NCI-H1105 treated with DMSO at 0.1 percent for 48 hours (cell line): ENCODE results near the gene C3orf49.

Experiments
- DNase-seq: peaks from one replicate; lab custom pipeline; 2025; lab: John Stamatoyannopoulos, UW

Gene C3orf49

DNA sequence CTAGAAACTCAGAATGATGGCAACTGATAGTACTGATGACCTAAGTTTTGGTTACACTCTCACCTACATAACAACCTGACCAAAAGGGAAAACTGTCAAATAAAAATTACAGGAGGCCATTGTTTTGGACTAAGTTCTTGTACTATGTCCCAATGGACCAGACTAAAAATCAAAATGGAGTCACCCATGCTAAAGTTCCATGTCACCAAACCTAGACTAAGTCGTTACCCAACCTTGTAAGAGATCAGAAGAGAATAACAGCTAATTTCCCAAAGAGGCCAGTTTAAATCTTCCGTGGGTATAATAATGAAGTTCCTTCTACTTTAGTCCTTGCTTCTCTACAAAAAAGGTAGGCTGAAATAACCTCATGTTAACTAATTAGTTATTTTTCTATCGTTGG, 32.2 kb downstream of the C3orf49 start:
- DNase-seq: no peak

GRCh38 chr3:63853106-63853505, 34.0 kb downstream of the C3orf49 start:
- DNase-seq: no peak

DNA sequence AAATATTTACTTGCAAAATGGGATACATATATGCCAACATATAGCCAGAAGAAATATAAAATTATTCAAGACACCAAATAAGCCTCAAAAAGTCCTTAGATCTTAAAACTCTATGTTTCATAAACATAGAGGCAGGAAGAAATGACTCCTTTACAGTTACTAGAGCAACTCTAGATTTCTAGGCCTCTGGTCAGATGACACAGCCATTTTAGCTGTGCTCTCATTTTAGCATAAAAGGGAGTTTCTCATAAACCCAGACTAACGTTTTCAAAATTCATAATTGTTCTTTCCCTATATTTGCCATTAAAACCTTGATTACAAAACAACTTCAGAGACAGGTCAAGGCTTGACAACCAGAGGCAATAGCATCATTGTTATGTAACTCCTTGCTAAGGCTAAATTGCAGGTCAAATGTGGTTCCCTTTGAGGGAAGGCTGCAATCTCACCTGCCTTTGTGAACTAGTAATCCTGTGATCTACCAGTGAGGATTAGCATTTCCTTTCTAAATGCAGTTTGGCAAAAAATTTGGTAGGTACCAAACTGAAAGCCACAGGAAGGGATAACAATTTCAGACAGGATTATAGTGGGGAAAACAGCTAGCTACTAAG, 36.3 kb downstream of the C3orf49 start:
- DNase-seq: no peak

DNA sequence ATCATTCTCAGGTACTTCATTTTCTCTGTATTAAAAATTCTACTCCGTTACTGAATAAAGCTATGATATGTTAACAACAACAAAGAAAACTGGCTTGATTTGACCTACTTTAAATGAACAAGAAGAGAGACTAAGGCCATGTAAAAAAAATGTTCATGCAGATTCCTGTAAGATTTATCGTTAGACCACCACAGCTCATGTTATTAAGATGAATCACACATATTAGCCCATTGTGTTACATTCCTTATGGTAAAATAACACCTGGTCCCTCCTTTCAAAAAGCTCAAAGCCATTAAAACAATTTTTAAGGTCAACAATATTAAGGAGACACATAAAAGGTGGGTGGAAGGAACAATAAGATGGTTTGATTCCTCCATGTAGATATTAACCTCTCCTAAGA, 38.2 kb downstream of the C3orf49 start:
- DNase-seq: no peak

- no peak for DNase-seq
These were observed 41.7 kb downstream of the C3orf49 start for GRCh38 chr3:63860776-63861175.

DNA sequence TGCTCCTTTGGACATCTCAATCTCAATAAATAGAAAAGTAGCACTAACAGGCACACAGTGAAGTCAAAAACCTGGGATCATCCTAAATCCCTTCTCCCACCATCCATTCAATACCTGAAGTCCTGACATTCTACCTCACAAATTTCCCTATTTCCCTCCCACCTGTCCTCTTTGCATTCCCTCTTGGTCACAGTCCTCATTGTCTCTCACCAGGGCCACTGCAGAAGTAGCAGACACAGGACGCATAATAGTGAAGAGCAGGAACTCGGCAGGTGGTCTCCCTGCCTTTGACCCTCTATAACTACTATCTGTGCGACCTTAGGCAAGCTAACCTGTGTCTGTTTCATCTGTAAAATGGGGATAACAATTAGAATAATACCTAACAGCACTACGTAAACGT, 42.2 kb downstream of the C3orf49 start:
- no peak for DNase-seq

DNA sequence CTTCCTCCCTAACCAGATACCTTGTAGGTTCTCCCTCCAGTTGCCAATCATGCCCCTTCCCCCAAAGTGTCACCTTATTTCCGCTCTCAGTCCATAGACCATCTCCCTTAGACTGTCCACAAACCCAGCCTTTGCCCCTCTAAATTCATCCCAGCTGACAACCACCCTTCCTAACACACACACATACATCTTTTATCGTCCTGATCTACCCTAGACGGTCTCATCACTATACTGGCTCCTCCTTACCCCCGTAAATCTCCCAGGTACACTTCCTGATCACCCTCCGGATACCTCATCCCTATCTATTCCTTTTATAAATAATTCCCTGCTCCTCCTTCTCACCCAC, 43.7 kb downstream of the C3orf49 start:
- DNase-seq: no peak

DNA sequence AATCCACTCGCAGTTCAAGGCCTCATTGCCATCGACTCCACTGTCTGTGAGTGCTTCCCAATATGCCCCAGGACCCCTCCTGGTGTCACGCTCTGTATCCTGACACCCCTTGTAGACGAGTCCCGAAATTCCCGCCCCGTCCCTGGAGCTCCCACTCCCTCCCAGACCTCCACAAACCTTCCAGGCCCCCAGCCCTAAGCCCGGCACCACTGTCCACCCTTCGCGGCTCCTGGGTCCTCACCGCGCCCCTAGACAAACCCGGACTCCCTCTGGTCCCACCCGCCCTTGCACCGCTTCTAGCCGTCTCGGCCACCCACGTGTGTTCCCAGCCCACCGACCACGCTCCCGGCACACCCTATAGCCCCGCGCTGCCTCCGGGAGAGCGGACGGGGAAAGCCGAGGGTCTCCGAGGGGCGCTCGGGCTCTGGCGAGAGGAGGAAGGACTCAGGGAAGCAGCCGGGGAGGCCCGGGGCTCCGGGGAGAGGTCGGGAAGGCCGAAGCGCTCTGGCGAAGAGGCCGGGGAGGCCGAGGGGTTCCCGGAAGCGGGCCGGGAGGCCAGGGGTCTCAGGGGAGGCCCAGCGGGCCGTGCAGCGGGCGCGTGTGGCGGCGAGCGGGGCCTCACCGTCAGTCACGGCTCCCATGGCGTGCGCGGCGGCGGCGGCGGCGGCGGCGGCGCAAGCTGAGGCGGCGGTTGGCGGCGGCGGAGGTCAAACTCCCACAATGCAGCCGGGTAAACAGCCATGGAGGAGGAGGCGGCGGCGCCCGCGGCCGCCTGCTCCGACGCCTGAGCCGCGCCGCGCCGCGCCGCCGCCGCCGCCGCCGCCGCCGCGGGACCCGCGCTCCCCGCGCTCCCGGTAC, 44.3 kb downstream of the C3orf49 start, which contains the start of the genes ATXN7 and THOC7:
Gene ATXN7 (plus strand): TSS at position 718 of the 858 bp plus-strand sequence. CDS start 48,732 bp downstream, outside the sequence.
Gene THOC7 (minus strand): TSS at position 656 of the 858 bp plus-strand sequence. CDS start 15 bp downstream, at position 641.
- DNase-seq: peak; percentile 9

- DNase-seq: no peak
These were observed 45.2 kb downstream of the C3orf49 start for GRCh38 chr3:63864008-63864964.

DNA sequence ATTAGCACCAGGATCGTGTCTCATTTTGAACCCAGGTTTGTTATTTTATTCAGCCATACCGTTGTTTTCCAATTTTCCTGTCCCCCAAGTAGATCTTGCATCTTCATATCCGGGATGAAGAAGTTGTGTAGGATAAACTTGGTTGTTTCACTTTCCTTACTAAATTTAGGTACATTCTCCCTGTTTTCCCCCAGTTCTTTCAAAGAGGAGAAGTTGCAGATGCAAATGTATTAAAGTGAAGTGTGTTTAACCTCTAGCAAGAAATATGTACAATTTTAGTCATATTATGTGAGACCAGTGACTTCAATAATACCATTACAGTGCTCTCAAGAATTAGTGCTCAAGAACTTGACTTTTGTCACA, 45.8 kb downstream of the C3orf49 start:
- DNase-seq: no peak

DNA sequence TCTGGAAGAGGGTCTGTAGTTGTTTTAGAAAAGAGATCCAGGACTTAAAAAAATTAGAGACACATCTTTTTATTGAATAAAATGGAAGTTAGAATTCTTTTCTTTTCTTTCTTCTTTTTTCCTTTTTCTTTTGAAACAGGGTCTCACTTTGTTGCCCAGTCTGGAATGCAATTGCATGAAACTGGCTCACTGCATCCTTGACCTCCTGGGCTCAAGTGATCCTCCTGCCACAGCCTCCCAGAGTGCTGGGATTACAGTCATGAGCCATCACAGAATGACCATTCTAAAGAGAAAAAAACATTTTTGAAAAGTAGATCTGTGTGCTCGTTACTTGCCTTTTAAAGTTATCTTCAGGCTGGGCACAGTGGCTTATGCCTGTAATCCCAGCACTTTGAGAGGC, 48.1 kb downstream of the C3orf49 start:
- no peak for DNase-seq

DNA sequence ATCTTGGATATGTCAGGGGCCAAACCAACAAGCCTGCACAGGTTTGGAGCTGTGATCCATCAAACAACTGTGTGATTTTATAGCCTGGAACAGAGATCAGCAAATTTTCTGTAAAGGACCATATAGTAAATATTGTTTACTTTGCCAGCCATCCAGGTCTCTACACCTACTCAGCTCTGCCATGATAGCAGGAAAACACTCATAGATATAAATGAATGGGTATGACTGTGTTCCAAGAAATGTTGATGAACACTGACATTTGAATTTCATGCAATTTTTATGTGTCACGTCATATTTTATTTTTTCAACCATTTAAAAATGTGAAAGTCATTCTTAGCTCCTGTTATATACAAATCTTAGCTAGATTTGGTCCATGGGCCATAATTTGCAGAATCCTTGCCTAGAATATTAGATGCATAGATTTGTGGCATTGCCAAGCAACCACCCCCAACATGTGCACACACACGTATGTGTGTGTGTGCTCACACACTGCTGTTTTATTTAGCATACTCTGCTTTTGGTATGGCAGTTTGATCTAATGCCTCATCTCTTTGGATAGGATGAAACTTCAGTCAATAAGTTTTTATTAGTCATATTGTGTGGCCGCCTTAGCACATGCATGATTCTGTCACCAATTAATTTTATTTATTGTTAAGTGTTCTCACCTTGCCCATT, 51.0 kb downstream of the C3orf49 start:
- DNase-seq: no peak

GRCh38 chr3:63870615-63871005, 51.5 kb downstream of the C3orf49 start:
- no peak for DNase-seq

GRCh38 chr3:63872135-63872924, 53.2 kb downstream of the C3orf49 start:
- no peak for DNase-seq

GRCh38 chr3:63874769-63875168, 55.7 kb downstream of the C3orf49 start:
- no peak for DNase-seq

DNA sequence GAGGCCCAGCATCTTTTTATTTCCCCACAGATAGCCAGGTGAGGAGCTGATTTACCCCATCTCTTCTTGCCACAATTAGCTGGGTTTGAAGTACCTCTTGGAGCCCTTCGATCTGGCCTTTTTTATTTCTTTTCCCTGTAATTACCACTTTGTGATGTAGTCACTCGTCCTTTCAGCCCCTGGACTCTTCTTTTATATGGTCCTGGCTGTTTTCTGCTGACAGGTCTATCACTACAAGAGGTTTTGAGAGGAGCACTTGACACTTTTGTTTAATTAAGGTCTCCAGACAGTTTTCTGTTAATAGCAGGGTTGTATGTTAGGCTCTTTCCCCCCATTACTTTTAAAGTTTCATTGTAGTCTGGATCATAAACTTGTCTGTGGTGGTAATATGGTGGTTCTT, 56.4 kb downstream of the C3orf49 start:
- peak; percentile 88 for DNase-seq

GRCh38 chr3:63876260-63876659, 57.2 kb downstream of the C3orf49 start:
- DNase-seq: no peak

DNA sequence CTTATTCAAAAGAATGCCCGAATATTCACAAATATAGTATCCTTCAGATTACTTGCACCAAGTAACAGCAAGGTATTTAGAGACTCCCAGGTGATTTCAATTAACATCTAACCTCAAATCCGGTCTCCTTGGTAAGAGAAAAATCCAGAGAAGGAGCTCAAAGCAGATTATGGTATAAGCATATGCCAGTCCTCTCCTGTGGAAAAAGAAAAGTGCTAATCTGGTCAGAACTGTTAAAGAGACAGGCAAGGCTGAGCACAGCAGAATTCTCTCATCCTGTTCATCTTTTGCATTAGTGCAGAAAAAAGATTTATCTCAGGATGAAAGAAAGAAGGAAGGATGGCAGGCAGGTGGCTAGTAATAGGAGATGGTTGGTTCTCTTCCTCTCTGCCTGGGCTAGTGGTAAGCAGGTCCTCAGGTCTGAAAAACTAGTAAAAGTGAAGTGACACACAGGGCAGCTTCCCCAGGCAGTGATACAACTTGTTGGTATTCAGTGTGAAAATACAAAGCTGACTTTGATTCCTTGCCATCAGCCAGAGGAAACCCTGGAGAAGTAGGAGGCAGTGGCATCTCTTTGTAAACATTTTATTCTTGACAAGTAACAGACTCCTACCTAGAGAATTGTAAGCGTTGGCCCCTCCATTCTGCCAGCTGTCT, 58.8 kb downstream of the C3orf49 start:
- DNase-seq: no peak

- no peak for DNase-seq
These were observed 59.4 kb downstream of the C3orf49 start for GRCh38 chr3:63878394-63879060.

DNA sequence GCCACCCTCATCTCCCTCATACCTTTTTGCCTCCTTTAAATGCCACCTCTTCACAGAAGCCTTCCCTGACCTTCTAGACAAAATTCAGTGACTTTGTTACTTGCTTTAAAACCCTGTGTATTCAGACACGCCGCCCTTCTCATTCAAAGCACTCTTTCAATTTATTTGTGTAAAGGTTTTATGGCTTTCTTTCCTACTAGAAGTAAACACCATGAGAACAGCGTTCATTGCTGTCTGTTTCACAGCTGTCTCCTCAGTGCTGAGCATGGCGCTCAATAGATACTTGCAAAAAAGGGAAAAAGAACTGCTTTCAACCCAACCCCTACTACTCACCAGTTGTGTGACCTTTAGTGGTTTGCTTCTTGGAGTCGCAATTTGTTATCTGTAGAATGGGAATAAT, 61.6 kb downstream of the C3orf49 start:
- no peak for DNase-seq
